Brain pericyte (primary cell): ENCODE results near the gene PSMA6.
"Not testable (repeated sequence)": the region's sequence is repeated elsewhere in the genome, so short reads cannot be mapped to it uniquely, and the experiment has no call there.

ENCODE experiments used
- DNase-seq: peaks from one replicate; pipeline ENCODE4 v3.0.0-alpha.2; 2012; ENCODE audit warnings: low read depth, low spot score

The PSMA6 gene

GRCh38 chr14:35284506-35284905, 7.7 kb upstream of the PSMA6 start:
- no peak for DNase-seq

- DNase-seq: no peak
These were observed 6.8 kb upstream of the PSMA6 start for GRCh38 chr14:35285168-35286002.

- no peak for DNase-seq
These were observed 6.1 kb upstream of the PSMA6 start for GRCh38 chr14:35286003-35286600.

- no peak for DNase-seq
These were observed 5.5 kb upstream of the PSMA6 start for GRCh38 chr14:35286707-35287106.

GRCh38 chr14:35287431-35288013, 4.7 kb upstream of the PSMA6 start:
- no peak for DNase-seq

- no peak for DNase-seq
These were observed 2.6 kb upstream of the PSMA6 start for GRCh38 chr14:35289623-35290022.

GRCh38 chr14:35292770-35293561, 784 bp downstream of the PSMA6 start:
- DNase-seq: peak; percentile 1

GRCh38 chr14:35295845-35296161, 3.6 kb downstream of the PSMA6 start:
- no peak for DNase-seq

- no peak for DNase-seq
These were observed 4.4 kb downstream of the PSMA6 start for GRCh38 chr14:35296545-35296944.

GRCh38 chr14:35297706-35298105, 5.5 kb downstream of the PSMA6 start:
- no peak for DNase-seq

GRCh38 chr14:35298351-35298750, 6.2 kb downstream of the PSMA6 start:
- DNase-seq: no peak

GRCh38 chr14:35299708-35300107, 7.5 kb downstream of the PSMA6 start:
- DNase-seq: no peak

- DNase-seq: no peak
These were observed 8.0 kb downstream of the PSMA6 start for GRCh38 chr14:35300228-35300627.

GRCh38 chr14:35301334-35301733, 9.2 kb downstream of the PSMA6 start:
- not testable (repeated sequence) for DNase-seq

GRCh38 chr14:35301735-35302528, 9.8 kb downstream of the PSMA6 start:
- no peak for DNase-seq

GRCh38 chr14:35303149-35303935, 11.2 kb downstream of the PSMA6 start:
- DNase-seq: no peak

GRCh38 chr14:35304812-35305462, 12.8 kb downstream of the PSMA6 start:
- DNase-seq: no peak

GRCh38 chr14:35305633-35306032, 13.5 kb downstream of the PSMA6 start:
- DNase-seq: no peak

- no peak for DNase-seq
These were observed 13.9 kb downstream of the PSMA6 start for GRCh38 chr14:35306114-35306513.

- no peak for DNase-seq
These were observed 25.6 kb downstream of the PSMA6 start for GRCh38 chr14:35317820-35318219.
